WTC11 (cell line): ENCODE measurements around the gene SLC16A13. TPM values are rescaled to one million over a fixed set of nuclear protein-coding genes. Genes with fewer than 3 reads are reported as not detected.
A peak's percentile ranks its signal among the peaks of the same experiment; 100 is the strongest.

Experiments
- ATAC-seq: fragments of 200-7000 bp; cut with Tn5 transposase; 2 replicates; pipeline ENCODE4 v1.10.0; 2021; ENCODE audit warnings: mild to moderate bottlenecking, moderate library complexity
- CTCF ChIA-PET: fragments of 300-600 bp; sonication (Branson Sonifier 250); formaldehyde crosslinking; loops from one replicate; lab custom pipeline; 2021; ENCODE audit warnings: antibody characterized with exemption; lab: Charles Lee
- POLR2A ChIA-PET: fragments of 350-600 bp; sonication (Branson Sonifier 250); formaldehyde crosslinking; loops from one replicate; lab custom pipeline; 2021; ENCODE audit warnings: antibody characterized with exemption; lab: Charles Lee
- DNase-seq: peaks from one replicate; pipeline ENCODE4 v3.0.0; 2021; ENCODE audit warnings: low spot score
- H3K27ac Mint-ChIP-seq: 2 replicates; pipeline ENCODE4 v1.8.0; 2021; ENCODE audit warnings: mixed read lengths
- H3K27me3 Mint-ChIP-seq: 2 replicates; pipeline ENCODE4 v1.8.0; 2021; ENCODE audit warnings: low read depth, mild to moderate bottlenecking, moderate library complexity, mixed read lengths
- H3K36me3 Mint-ChIP-seq: 2 replicates; pipeline ENCODE4 v1.8.0; 2021; ENCODE audit warnings: mixed read lengths
- H3K4me1 Mint-ChIP-seq: 2 replicates; pipeline ENCODE4 v1.8.0; 2022; ENCODE audit warnings: mixed read lengths
- H3K4me3 Mint-ChIP-seq: 2 replicates; pipeline ENCODE4 v1.8.0; 2021; ENCODE audit warnings: mild to moderate bottlenecking, moderate library complexity, mixed read lengths
- H3K9me3 Mint-ChIP-seq: 2 replicates; pipeline ENCODE4 v1.8.0; 2021; ENCODE audit warnings: mixed read lengths
- ATF1 ChIP-seq: sonication (generic); formaldehyde crosslinking; IDR thresholded peaks from 2 replicates; pipeline ENCODE4 v1.8.1; 2023; ENCODE audit warnings: mild to moderate bottlenecking, moderate library complexity, missing genetic modification reagents
- ATF6 ChIP-seq: sonication (generic); formaldehyde crosslinking; IDR thresholded peaks from 2 replicates; pipeline ENCODE4 v1.8.1; 2023; ENCODE audit warnings: mild to moderate bottlenecking, missing genetic modification reagents
- CTCF ChIP-seq: fragments of 200-600 bp; IDR thresholded peaks from 2 replicates; pipeline ENCODE4 v1.8.0; 2022; ENCODE audit warnings: antibody characterized with exemption
- EMX1 ChIP-seq: fragments of 250-450 bp; sonication (Bioruptor Pico); IDR thresholded peaks from 2 replicates; pipeline ENCODE4 v1.8.0; 2021; ENCODE audit warnings: mild to moderate bottlenecking
- FOXP1 ChIP-seq: sonication (generic); formaldehyde crosslinking; IDR thresholded peaks from 2 replicates; pipeline ENCODE4 v1.8.0; 2022; ENCODE audit warnings: missing genetic modification reagents, mild to moderate bottlenecking, moderate library complexity, borderline replicate concordance
- GRHL2 ChIP-seq: fragments of 250-450 bp; sonication (Bioruptor Pico); IDR thresholded peaks from 2 replicates; pipeline ENCODE4 v1.8.0; 2022; ENCODE audit warnings: mild to moderate bottlenecking, moderate library complexity; ENCODE audit not compliant: insufficient replicate concordance, severe bottlenecking
- MXD4 ChIP-seq: fragments of 250-450 bp; sonication (Bioruptor Pico); IDR thresholded peaks from 2 replicates; pipeline ENCODE4 v1.8.0; 2021; ENCODE audit warnings: mild to moderate bottlenecking, moderate library complexity, borderline replicate concordance
- NR1H2 ChIP-seq: sonication (generic); formaldehyde crosslinking; IDR thresholded peaks from 2 replicates; pipeline ENCODE4 v1.9.0; 2021; ENCODE audit warnings: mild to moderate bottlenecking, moderate library complexity, missing genetic modification reagents
- NR3C1 ChIP-seq: sonication (generic); formaldehyde crosslinking; conservative IDR thresholded peaks from 2 replicates; pipeline ENCODE4 v1.8.1; 2023; ENCODE audit warnings: low read depth, mild to moderate bottlenecking, missing genetic modification reagents
- SMAD3 ChIP-seq: sonication (generic); formaldehyde crosslinking; IDR thresholded peaks from 2 replicates; pipeline ENCODE4 v1.8.0; 2022; ENCODE audit warnings: missing genetic modification reagents, mild to moderate bottlenecking, borderline replicate concordance
- TEAD4 ChIP-seq: sonication (generic); formaldehyde crosslinking; IDR thresholded peaks from 2 replicates; pipeline ENCODE4 v1.8.0; 2022; ENCODE audit warnings: mild to moderate bottlenecking, missing genetic modification reagents
- ZNF396 ChIP-seq: fragments of 250-450 bp; sonication (Bioruptor Pico); IDR thresholded peaks from 2 replicates; pipeline ENCODE4 v1.8.0; 2021; ENCODE audit warnings: mild to moderate bottlenecking, moderate library complexity, borderline replicate concordance
- ZNF425 ChIP-seq: fragments of 250-450 bp; sonication (Bioruptor Pico); conservative IDR thresholded peaks from 2 replicates; pipeline ENCODE4 v1.9.0; 2021; ENCODE audit warnings: mild to moderate bottlenecking
- ZNF671 ChIP-seq: fragments of 250-450 bp; sonication (Bioruptor Pico); IDR thresholded peaks from 2 replicates; pipeline ENCODE4 v1.8.0; 2021; ENCODE audit warnings: mild to moderate bottlenecking
- ZSCAN18 ChIP-seq: fragments of 250-450 bp; sonication (Bioruptor Pico); IDR thresholded peaks from 2 replicates; pipeline ENCODE4 v2.1.2; 2022; ENCODE audit warnings: mild to moderate bottlenecking, moderate library complexity
- total RNA-seq: library from RNA; stranded (reverse); gene quantifications from 3 replicates; pipeline ENCODE4 v1.2.3, GENCODE V29; 2021
- TF ChIP-seq, protein P1 (sequence below): sonication (generic); formaldehyde crosslinking; conservative IDR thresholded peaks from 2 replicates; pipeline ENCODE4 v1.8.1; 2023; ENCODE audit warnings: mild to moderate bottlenecking, low read depth, missing genetic modification reagents, moderate library complexity
- TF ChIP-seq, protein P2 (sequence below): sonication (generic); formaldehyde crosslinking; IDR thresholded peaks from 2 replicates; pipeline ENCODE4 v1.8.0; 2022; ENCODE audit warnings: mild to moderate bottlenecking, missing genetic modification reagents

Gene SLC16A13
- total RNA-seq, 1 experiment from 2014 or later, result 5.2 TPM

- TF ChIP-seq, protein P1, sequence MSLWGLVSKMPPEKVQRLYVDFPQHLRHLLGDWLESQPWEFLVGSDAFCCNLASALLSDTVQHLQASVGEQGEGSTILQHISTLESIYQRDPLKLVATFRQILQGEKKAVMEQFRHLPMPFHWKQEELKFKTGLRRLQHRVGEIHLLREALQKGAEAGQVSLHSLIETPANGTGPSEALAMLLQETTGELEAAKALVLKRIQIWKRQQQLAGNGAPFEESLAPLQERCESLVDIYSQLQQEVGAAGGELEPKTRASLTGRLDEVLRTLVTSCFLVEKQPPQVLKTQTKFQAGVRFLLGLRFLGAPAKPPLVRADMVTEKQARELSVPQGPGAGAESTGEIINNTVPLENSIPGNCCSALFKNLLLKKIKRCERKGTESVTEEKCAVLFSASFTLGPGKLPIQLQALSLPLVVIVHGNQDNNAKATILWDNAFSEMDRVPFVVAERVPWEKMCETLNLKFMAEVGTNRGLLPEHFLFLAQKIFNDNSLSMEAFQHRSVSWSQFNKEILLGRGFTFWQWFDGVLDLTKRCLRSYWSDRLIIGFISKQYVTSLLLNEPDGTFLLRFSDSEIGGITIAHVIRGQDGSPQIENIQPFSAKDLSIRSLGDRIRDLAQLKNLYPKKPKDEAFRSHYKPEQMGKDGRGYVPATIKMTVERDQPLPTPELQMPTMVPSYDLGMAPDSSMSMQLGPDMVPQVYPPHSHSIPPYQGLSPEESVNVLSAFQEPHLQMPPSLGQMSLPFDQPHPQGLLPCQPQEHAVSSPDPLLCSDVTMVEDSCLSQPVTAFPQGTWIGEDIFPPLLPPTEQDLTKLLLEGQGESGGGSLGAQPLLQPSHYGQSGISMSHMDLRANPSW (CRISPR knock-in tag), result no peak
- TF ChIP-seq MXD4 (CRISPR knock-in tag), result no peak
- TF ChIP-seq, protein P2, sequence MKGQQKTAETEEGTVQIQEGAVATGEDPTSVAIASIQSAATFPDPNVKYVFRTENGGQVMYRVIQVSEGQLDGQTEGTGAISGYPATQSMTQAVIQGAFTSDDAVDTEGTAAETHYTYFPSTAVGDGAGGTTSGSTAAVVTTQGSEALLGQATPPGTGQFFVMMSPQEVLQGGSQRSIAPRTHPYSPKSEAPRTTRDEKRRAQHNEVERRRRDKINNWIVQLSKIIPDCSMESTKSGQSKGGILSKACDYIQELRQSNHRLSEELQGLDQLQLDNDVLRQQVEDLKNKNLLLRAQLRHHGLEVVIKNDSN (CRISPR knock-in tag), result no peak
- no peak for TF ChIP-seq ZNF671 (CRISPR knock-in tag)
- no peak for TF ChIP-seq FOXP1 (CRISPR knock-in tag)
- no peak for TF ChIP-seq ZNF396
- TF ChIP-seq, all 79 proteins: peak for 0
Measured at GRCh38 chr17:7010523-7010922, 25.3 kb upstream of the SLC16A13 start (continued).

DNA sequence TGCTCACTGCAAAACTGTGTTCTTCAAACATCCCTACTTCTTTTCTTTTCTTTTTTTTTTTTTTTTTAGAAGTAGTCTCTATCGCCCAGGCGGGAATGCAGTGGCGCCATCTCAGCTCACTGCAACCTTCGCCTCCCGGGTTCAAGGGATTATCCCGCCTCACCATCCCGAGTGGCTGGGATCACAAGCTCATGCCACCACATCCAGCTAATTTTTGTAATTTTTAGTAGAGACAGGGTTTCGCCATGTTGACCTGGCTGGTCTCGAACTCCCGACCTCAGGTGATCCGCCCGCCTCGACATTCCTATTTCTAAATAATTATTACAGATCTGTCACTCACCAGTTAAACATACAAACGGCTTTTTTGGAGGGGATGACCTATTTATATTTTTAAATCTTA, 24.4 kb upstream of the SLC16A13 start:
- ChIA-PET POLR2A (no interaction called here), CTCF (interaction anchor here (1.4 to 1.7 kb wide), 2 partner anchors 97 to 310 kb away, joined by 4 to 6 read pairs; no protein-coding TSS in a partner anchor)
- H3K27ac Mint-ChIP-seq, result no peak overlapping the region
- peaks cover 30% of the 10 kb centered on the region for H3K4me1 Mint-ChIP-seq
- H3K36me3 Mint-ChIP-seq, result peaks cover 2% of the 10 kb centered on the region; the same call in 1 of the 2 replicates
- TF ChIP-seq ZSCAN18 (CRISPR knock-in tag) (no peak), NR3C1 (no peak), CTCF (no peak)
- ATAC-seq (no peak), DNase-seq (no peak)
- H3K9me3 Mint-ChIP-seq, result no peaks in the 10 kb centered on the region
- H3K4me3 Mint-ChIP-seq, result peak overlapping the region; percentile 97
- H3K27me3 Mint-ChIP-seq, result peaks cover 3% of the 10 kb centered on the region; the same call in 1 of the 2 replicates

DNA sequence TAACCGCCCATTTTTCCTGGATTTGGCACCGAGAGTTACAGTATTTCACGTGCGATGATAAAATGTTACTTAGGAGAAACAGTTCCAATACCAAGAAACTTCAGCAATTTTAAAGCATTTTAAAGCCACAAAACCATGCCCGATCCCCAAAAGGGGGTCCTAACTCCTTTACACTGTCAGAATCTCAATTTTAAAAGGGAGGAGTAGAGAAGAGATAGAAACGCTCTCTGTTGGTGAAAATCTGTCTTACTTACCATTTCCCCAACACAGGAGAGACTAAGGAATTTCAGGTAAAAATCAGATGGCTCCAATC, 23.9 kb upstream of the SLC16A13 start:
- H3K36me3 Mint-ChIP-seq, result peaks cover 2% of the 10 kb centered on the region; the same call in 1 of the 2 replicates
- H3K9me3 Mint-ChIP-seq, result no peaks in the 10 kb centered on the region
- no peak for DNase-seq
- ATAC-seq, result no peak
- H3K27me3 Mint-ChIP-seq, result peaks cover 3% of the 10 kb centered on the region; the same call in 1 of the 2 replicates
- H3K27ac Mint-ChIP-seq, result peak overlapping the region; percentile 99
- CTCF ChIA-PET, result interaction anchor here (0.7 to 1.7 kb wide), 7 partner anchors 10 to 310 kb away, joined by 3 to 9 read pairs (median 5); partner anchors contain the start of gene BCL6B
- peak overlapping the region; percentile 97 for H3K4me3 Mint-ChIP-seq
- H3K4me1 Mint-ChIP-seq, result peaks cover 30% of the 10 kb centered on the region
- POLR2A ChIA-PET, result no interaction called here
- TF ChIP-seq TEAD4 (CRISPR knock-in tag) (no peak), ATF1 (CRISPR knock-in tag) (no peak), SMAD3 (CRISPR knock-in tag) (no peak), ZNF425 (CRISPR knock-in tag) (no peak), GRHL2 (CRISPR knock-in tag) (no peak), ATF6 (no peak), EMX1 (CRISPR knock-in tag) (no peak), ZNF671 (CRISPR knock-in tag) (no peak), NR1H2 (CRISPR knock-in tag) (no peak)
- TF ChIP-seq, protein P1 (CRISPR knock-in tag), result no peak
